CD14-positive monocyte (primary cell): ENCODE measurements around the gene FKBP11. TPM values are rescaled to one million over a fixed set of nuclear protein-coding genes. Genes with fewer than 3 reads are reported as not detected.

Source experiments
- DNase-seq, 3 donors: peaks; one replicate each; pipeline ENCODE4 v3.0.0-alpha.2; 2011 to 2022
- H2AFZ ChIP-seq: 2 replicates; pipeline ENCODE4 v1.6.0; 2012; ENCODE audit warnings: mild to moderate bottlenecking, low read depth, low read length, inconsistent platforms; ENCODE audit not compliant: insufficient read depth, poor library complexity, severe bottlenecking
- H3K27ac ChIP-seq, 2 donors: 1 replicate in 1 of 2; 2 replicates in 1 of 2; pipeline ENCODE4 v1.5.1; 2012 to 2013; ENCODE audit warnings: low read length in 2 of 2, control low read depth in 1 of 2, inconsistent platforms in 1 of 2, low read depth in 1 of 2, mild to moderate bottlenecking in 1 of 2
- H3K27me3 ChIP-seq, 2 donors: one replicate each; pipeline versions ENCODE4 v1.6.0 to v1.6.1; 2011 to 2013; ENCODE audit warnings: low read length in 2 of 2; ENCODE audit not compliant: control insufficient read depth in 2 of 2, insufficient read depth in 2 of 2
- H3K36me3 ChIP-seq, 2 donors: replicated peaks in 1 of 2; 1 replicate in 1 of 2; 2 replicates in 1 of 2; pipeline versions ENCODE4 v1.5.1 to v1.6.1; 2012 to 2013; ENCODE audit warnings: low read length in 2 of 2, control low read depth in 1 of 2, inconsistent platforms in 1 of 2, mild to moderate bottlenecking in 1 of 2; ENCODE audit not compliant: insufficient read depth in 2 of 2, control insufficient read depth in 1 of 2
- H3K4me1 ChIP-seq, 2 donors: 1 replicate in 1 of 2; 2 replicates in 1 of 2; pipeline versions ENCODE4 v1.5.1 to v1.6.1; 2012 to 2013; ENCODE audit warnings: low read length in 2 of 2, control low read depth in 1 of 2, inconsistent platforms in 1 of 2, mild to moderate bottlenecking in 1 of 2, moderate library complexity in 1 of 2; ENCODE audit not compliant: insufficient read depth in 2 of 2, control insufficient read depth in 1 of 2
- H3K4me2 ChIP-seq: replicated peaks from 2 replicates; pipeline ENCODE3; 2012; ENCODE audit warnings: low read length, moderate library complexity, mild to moderate bottlenecking; ENCODE audit not compliant: poor library complexity, severe bottlenecking; ENCODE audit errors: extremely low read depth
- H3K4me3 ChIP-seq, 3 experiments: fragments of 200-600 bp in 1 of 3; sonication (generic) in 1 of 3; replicated peaks in 1 of 3; 1 replicate in 2 of 3; 2 replicates in 1 of 3; pipeline ENCODE4 v1.5.1; 2011 to 2013; ENCODE audit warnings: low read length in 3 of 3, mild to moderate bottlenecking in 3 of 3, control low read depth in 2 of 3, low read depth in 2 of 3, inconsistent platforms in 1 of 3, moderate library complexity in 1 of 3
- H3K79me2 ChIP-seq: 2 replicates; pipeline ENCODE4 v1.6.0; 2012; ENCODE audit warnings: mild to moderate bottlenecking, control low read depth, inconsistent platforms, low read length, moderate library complexity; ENCODE audit not compliant: insufficient read depth
- H3K9ac ChIP-seq: 2 replicates; pipeline ENCODE4 v1.6.0; 2017; ENCODE audit warnings: low read length, mild to moderate bottlenecking; ENCODE audit not compliant: insufficient read depth, poor library complexity, severe bottlenecking
- H3K9me3 ChIP-seq, 2 donors: replicated peaks in 1 of 2; 1 replicate in 1 of 2; 2 replicates in 1 of 2; pipeline versions ENCODE4 v1.5.1 to v1.6.1; 2012 to 2013; ENCODE audit warnings: low read length in 2 of 2, control low read depth in 1 of 2; ENCODE audit not compliant: control insufficient read depth in 1 of 2, insufficient read depth in 1 of 2
- H4K20me1 ChIP-seq: 2 replicates; pipeline ENCODE4 v1.6.0; 2012; ENCODE audit warnings: mild to moderate bottlenecking, low read length, control low read depth, moderate library complexity; ENCODE audit not compliant: insufficient read depth
- H3K27ac Mint-ChIP-seq, 7 donors: one replicate each; pipeline ENCODE4 v1.8.0; 2020; ENCODE audit warnings: mild to moderate bottlenecking in 7 of 7, mixed read lengths in 7 of 7, moderate library complexity in 6 of 7, inconsistent platforms in 2 of 7
- H3K27me3 Mint-ChIP-seq, 3 donors: one replicate each; pipeline ENCODE4 v1.8.0; 2021 to 2022; ENCODE audit warnings: low read depth in 3 of 3, mild to moderate bottlenecking in 3 of 3, mixed read lengths in 3 of 3, moderate library complexity in 3 of 3, inconsistent platforms in 1 of 3
- H3K36me3 Mint-ChIP-seq, 2 donors: one replicate each; pipeline ENCODE4 v1.8.0; 2020; ENCODE audit warnings: mixed read lengths in 2 of 2, inconsistent platforms in 1 of 2, mild to moderate bottlenecking in 1 of 2
- H3K4me1 Mint-ChIP-seq: one replicate; pipeline ENCODE4 v1.8.0; 2020; ENCODE audit warnings: mild to moderate bottlenecking, mixed read lengths
- H3K4me3 Mint-ChIP-seq, 2 donors: one replicate each; pipeline ENCODE4 v1.8.0; 2020; ENCODE audit warnings: mild to moderate bottlenecking in 2 of 2, mixed read lengths in 2 of 2, moderate library complexity in 1 of 2
- H3K9me3 Mint-ChIP-seq, 7 donors: one replicate each; pipeline ENCODE4 v1.8.0; 2020 to 2022; ENCODE audit warnings: mixed read lengths in 7 of 7, mild to moderate bottlenecking in 6 of 7, moderate library complexity in 6 of 7, inconsistent platforms in 2 of 7
- CTCF ChIP-seq: fragments of 200-600 bp; IDR thresholded peaks from one replicate; pipeline ENCODE4 v1.8.0; 2022; ENCODE audit warnings: antibody characterized with exemption, mild to moderate bottlenecking
- WGBS: methylation state at CpG from one replicate; pipeline ENCODE4 v1.1.5; 2013; ENCODE audit warnings: missing lambda C conversion rate; ENCODE audit not compliant: insufficient coverage; 5-methylcytosine and 5-hydroxymethylcytosine counted together
- intact Hi-C, 2 donors: fragments of 100-400 bp; cut with micrococcal nuclease; formaldehyde crosslinking; loops; one replicate each; pipeline versions ENCODE4 v1.15.0 to v1.15.1; 2023
- polyA plus RNA-seq, 3 donors: library from polyadenylated mRNA; depleted of rRNA in 1 of 3; unstranded in 2 of 3; stranded (reverse) in 1 of 3; fragments of 300-500 nt in 2 of 3; fragments of >200 nt in 1 of 3; fragmentation: Illumina TruSeq in 2 of 3; gene quantifications; 1 replicate in 2 of 3; 2 replicates in 1 of 3; pipeline ENCODE4 v1.2.3, GENCODE V29; 2012 to 2021

Gene FKBP11
- polyA plus RNA-seq, 3 donors, result 1.5 to 15.2 (median 2.2) TPM

- Mint-ChIP-seq H3K27me3 (peaks cover 0 to 1% (median 0%) of the 10 kb centered on the region in 3 donors), H3K9me3 (no peaks in the 10 kb centered on the region), H3K36me3 (peaks cover 37 to 43% of the 10 kb centered on the region in 2 donors), H3K27ac (no peak overlapping the region), H3K4me1 (peaks cover 20% of the 10 kb centered on the region), H3K4me3 (no peak overlapping the region)
- H3K27ac ChIP-seq, result no peak overlapping the region
- no peaks in the 10 kb centered on the region for H3K9me3 ChIP-seq
- peaks cover 10% of the 10 kb centered on the region for H4K20me1 ChIP-seq
- no peak overlapping the region for H3K9ac ChIP-seq
- H3K4me1 ChIP-seq, result peaks cover 12 to 15% of the 10 kb centered on the region in 2 donors
- H3K27me3 ChIP-seq, result no peaks in the 10 kb centered on the region
- no peak for TF ChIP-seq CTCF
- no peak overlapping the region for H2AFZ ChIP-seq
- H3K4me3 ChIP-seq, result no peak overlapping the region
- H3K79me2 ChIP-seq, result no peaks in the 10 kb centered on the region
- H3K36me3 ChIP-seq, result peaks cover 8 to 26% of the 10 kb centered on the region in 2 donors
- no CpG with 5 or more reads among the region's 3 CpGs for WGBS
- DNase-seq, result no peak
- intact Hi-C loops, result no loop called here
- H3K4me2 ChIP-seq, result no peak overlapping the region
These were observed 2.2 kb downstream of the FKBP11 start for GRCh38 chr12:48923117-48923516.

- H3K4me1 ChIP-seq, result peaks cover 7 to 10% of the 10 kb centered on the region in 2 donors
- H3K9me3 ChIP-seq, result no peaks in the 10 kb centered on the region
- H3K27ac Mint-ChIP-seq, result peak overlapping the region in 1 of 7 donors; percentile 22
- no peaks in the 10 kb centered on the region for H3K9me3 Mint-ChIP-seq
- H3K4me2 ChIP-seq, result no peak overlapping the region
- H3K27ac ChIP-seq, result no peak overlapping the region
- no peaks in the 10 kb centered on the region for H4K20me1 ChIP-seq
- H3K4me1 Mint-ChIP-seq, result peaks cover 17% of the 10 kb centered on the region
- no peak overlapping the region for H2AFZ ChIP-seq
- peaks cover 0 to 8% of the 10 kb centered on the region in 2 donors for H3K36me3 ChIP-seq
- no peaks in the 10 kb centered on the region for H3K79me2 ChIP-seq
- intact Hi-C loops, result no loop called here
- H3K9ac ChIP-seq, result no peak overlapping the region
- no peak overlapping the region for H3K4me3 ChIP-seq
- H3K27me3 ChIP-seq, result no peaks in the 10 kb centered on the region
- no peak for TF ChIP-seq CTCF
- no peaks in the 10 kb centered on the region for H3K27me3 Mint-ChIP-seq
- 0% methylated on average over 1 of the region's 3 CpGs for WGBS
- peak overlapping the region in 1 of 2 donors; percentile 17 for H3K4me3 Mint-ChIP-seq
- peaks cover 12 to 15% of the 10 kb centered on the region in 2 donors for H3K36me3 Mint-ChIP-seq
- DNase-seq, result no peak
These were observed 7.3 kb downstream of the FKBP11 start for GRCh38 chr12:48917857-48918537.
